GM12874 (cell line): ENCODE measurements around the gene FOXP1.

ENCODE experiments used
- CTCF ChIP-seq: IDR thresholded peaks from 2 replicates; pipeline ENCODE4 v1.5.1; 2011; ENCODE audit warnings: low read depth, mild to moderate bottlenecking, control low read depth, low read length, moderate library complexity; ENCODE audit not compliant: insufficient read depth

Gene FOXP1

GRCh38 chr3:71583566-71584393, at the start of gene FOXP1:
Gene FOXP1, minus strand, starts transcription at chr3:71583728. Its CDS starts 385,347 bp downstream, at chr3:71198381.
- no peak for TF ChIP-seq CTCF

- TF ChIP-seq CTCF = no peak
These were observed 46.2 kb upstream of the FOXP1 start for GRCh38 chr3:71629711-71630110.

- TF ChIP-seq CTCF = no peak
These were observed 45.8 kb upstream of the FOXP1 start for GRCh38 chr3:71629289-71629688.

- no peak for TF ChIP-seq CTCF
These were observed 45.0 kb upstream of the FOXP1 start for GRCh38 chr3:71628522-71628921.

- no peak for TF ChIP-seq CTCF
These were observed 42.1 kb upstream of the FOXP1 start for GRCh38 chr3:71625676-71626075.

GRCh38 chr3:71621825-71622537, 38.5 kb upstream of the FOXP1 start:
- TF ChIP-seq CTCF = no peak

- no peak for TF ChIP-seq CTCF
These were observed 35.0 kb upstream of the FOXP1 start for GRCh38 chr3:71618538-71618937.
